ENCODE data around the gene TRIM69.
"Not testable (repeated sequence)": the region's sequence is repeated elsewhere in the genome, so short reads cannot be mapped to it uniquely, and the experiment has no call there.

TRIM69 gene

GRCh38 chr15:44736181-44736765 is at the start of gene TRIM69:
TRIM69 (plus strand) TSS chr15:44736528; CDS start chr15:44736705, 177 bp downstream.
- DNase-seq = no peak

GRCh38 chr15:44689318-44689717 is 47.0 kb upstream of the TRIM69 start:
- DNase-seq = not testable (repeated sequence)

- DNase-seq = not testable (repeated sequence)
Observed at GRCh38 chr15:44690245-44690644, 46.1 kb upstream of the TRIM69 start.

GRCh38 chr15:44692659-44693058 is 43.7 kb upstream of the TRIM69 start:
- DNase-seq = no peak

GRCh38 chr15:44694416-44694815 is 41.9 kb upstream of the TRIM69 start:
- no peak for DNase-seq

- no peak for DNase-seq
Observed at GRCh38 chr15:44695294-44695693, 41.0 kb upstream of the TRIM69 start.

GRCh38 chr15:44697014-44697413 is 39.3 kb upstream of the TRIM69 start:
- DNase-seq = no peak

GRCh38 chr15:44698641-44699040 is 37.7 kb upstream of the TRIM69 start:
- no peak for DNase-seq

GRCh38 chr15:44700676-44701075 is 35.7 kb upstream of the TRIM69 start:
- not testable (repeated sequence) for DNase-seq

GRCh38 chr15:44705986-44706385 is 30.3 kb upstream of the TRIM69 start:
- DNase-seq = no peak

GRCh38 chr15:44706401-44706800 is 29.9 kb upstream of the TRIM69 start:
- no peak for DNase-seq

GRCh38 chr15:44706946-44707636 is 29.2 kb upstream of the TRIM69 start:
- no peak for DNase-seq

- no peak for DNase-seq
Observed at GRCh38 chr15:44710236-44711095, 25.9 kb upstream of the TRIM69 start.

GRCh38 chr15:44711096-44711742 is 25.1 kb upstream of the TRIM69 start, which contains the start of the genes B2M and PATL2:
B2M (plus strand) TSS chr15:44711517; CDS start chr15:44711547, 30 bp downstream.
PATL2 (minus strand) TSS chr15:44711323; CDS start chr15:44676490, 34,833 bp downstream.
- peak; percentile 92 for DNase-seq

- no peak for DNase-seq
Observed at GRCh38 chr15:44711743-44712345, 24.5 kb upstream of the TRIM69 start.

- no peak for DNase-seq
Observed at GRCh38 chr15:44712346-44713005, 23.9 kb upstream of the TRIM69 start.

- no peak for DNase-seq
Observed at GRCh38 chr15:44713006-44713966, 23.0 kb upstream of the TRIM69 start.

GRCh38 chr15:44715142-44715796 is 21.1 kb upstream of the TRIM69 start:
- DNase-seq = no peak

- DNase-seq = no peak
Observed at GRCh38 chr15:44715797-44716334, 20.5 kb upstream of the TRIM69 start.

All from DMS 273 treated with DMSO at 0.1 percent for 48 hours (cell line).